HCT116 (cell line): Measurements from ENCODE around the gene LCN9.

ENCODE experiments used
- CEBPB ChIP-seq: IDR thresholded peaks from 2 replicates; pipeline ENCODE4 v1.6.1; 2012; ENCODE audit warnings: low read depth
- ELF1 ChIP-seq: IDR thresholded peaks from 2 replicates; pipeline ENCODE4 v1.6.1; 2012; ENCODE audit warnings: low read depth, borderline replicate concordance
- EZH2 ChIP-seq: fragments of 200-600 bp; sonication (generic); IDR thresholded peaks from 2 replicates; pipeline ENCODE4 v1.6.1; 2017; ENCODE audit warnings: antibody characterized with exemption, mixed run types
- EZH2phosphoT487 ChIP-seq: fragments of 200-600 bp; IDR thresholded peaks from 2 replicates; pipeline ENCODE4 v1.6.1; 2018; ENCODE audit warnings: antibody characterized with exemption, borderline replicate concordance
- POLR2A ChIP-seq: IDR thresholded peaks from 2 replicates; pipeline ENCODE4 v1.7.0; 2011; ENCODE audit warnings: borderline replicate concordance; ENCODE audit not compliant: insufficient read depth, insufficient read length; ENCODE audit errors: extremely low read depth
- YY1 ChIP-seq: IDR thresholded peaks from 2 replicates; pipeline ENCODE4 v1.6.1; 2011; ENCODE audit warnings: low read length, low read depth, moderate library complexity, mild to moderate bottlenecking; ENCODE audit not compliant: insufficient replicate concordance; ENCODE audit errors: extremely low read depth
- ZFX ChIP-seq: fragments of 450-650 bp; IDR thresholded peaks from 2 replicates; pipeline ENCODE4 v1.6.1; 2017
- ZNF274 ChIP-seq: fragments of 200-500 bp; sonication (Bioruptor generic); IDR thresholded peaks from 2 replicates; pipeline ENCODE4 v1.6.1; 2014; ENCODE audit warnings: mild to moderate bottlenecking, low read depth, low read length, inconsistent platforms
- TF ChIP-seq, protein P1 (sequence below), 3 experiments: fragments of 200-600 bp in 1 of 3; sonication (generic) in 1 of 3; IDR thresholded peaks in 2 of 3; conservative IDR thresholded peaks in 1 of 3; 2 replicates each; pipeline ENCODE4 v1.5.1; 2012 to 2017; ENCODE audit warnings: low read depth in 2 of 3, low read length in 2 of 3, antibody characterized with exemption in 1 of 3, borderline replicate concordance in 1 of 3, control low read depth in 1 of 3, mild to moderate bottlenecking in 1 of 3, mixed read lengths in 1 of 3, mixed run types in 1 of 3, moderate library complexity in 1 of 3; ENCODE audit not compliant: insufficient read depth in 1 of 3
- TF ChIP-seq, protein P2 (sequence below): IDR thresholded peaks from 2 replicates; pipeline ENCODE4 v1.6.1; 2012
- TF ChIP-seq, protein P3 (sequence below): IDR thresholded peaks from 2 replicates; pipeline ENCODE4 v1.6.1; 2011; ENCODE audit warnings: mild to moderate bottlenecking, low read length, moderate library complexity; ENCODE audit not compliant: insufficient replicate concordance; ENCODE audit errors: extremely low read depth
- TF ChIP-seq, protein P4 (sequence below): IDR thresholded peaks from 2 replicates; pipeline ENCODE4 v1.6.1; 2012; ENCODE audit warnings: low read depth

- TF ChIP-seq, protein P1, sequence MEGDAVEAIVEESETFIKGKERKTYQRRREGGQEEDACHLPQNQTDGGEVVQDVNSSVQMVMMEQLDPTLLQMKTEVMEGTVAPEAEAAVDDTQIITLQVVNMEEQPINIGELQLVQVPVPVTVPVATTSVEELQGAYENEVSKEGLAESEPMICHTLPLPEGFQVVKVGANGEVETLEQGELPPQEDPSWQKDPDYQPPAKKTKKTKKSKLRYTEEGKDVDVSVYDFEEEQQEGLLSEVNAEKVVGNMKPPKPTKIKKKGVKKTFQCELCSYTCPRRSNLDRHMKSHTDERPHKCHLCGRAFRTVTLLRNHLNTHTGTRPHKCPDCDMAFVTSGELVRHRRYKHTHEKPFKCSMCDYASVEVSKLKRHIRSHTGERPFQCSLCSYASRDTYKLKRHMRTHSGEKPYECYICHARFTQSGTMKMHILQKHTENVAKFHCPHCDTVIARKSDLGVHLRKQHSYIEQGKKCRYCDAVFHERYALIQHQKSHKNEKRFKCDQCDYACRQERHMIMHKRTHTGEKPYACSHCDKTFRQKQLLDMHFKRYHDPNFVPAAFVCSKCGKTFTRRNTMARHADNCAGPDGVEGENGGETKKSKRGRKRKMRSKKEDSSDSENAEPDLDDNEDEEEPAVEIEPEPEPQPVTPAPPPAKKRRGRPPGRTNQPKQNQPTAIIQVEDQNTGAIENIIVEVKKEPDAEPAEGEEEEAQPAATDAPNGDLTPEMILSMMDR (IDR thresholded peaks at IDR 0.05 in 2 of 3, conservative IDR thresholded peaks at IDR 0.05 in 1 of 3; ENCODE audit: borderline replicate concordance in 1 of 3, insufficient read depth in 1 of 3, low read depth in 2 of 3, low read length in 2 of 3) = no peak
- TF ChIP-seq, protein P2, sequence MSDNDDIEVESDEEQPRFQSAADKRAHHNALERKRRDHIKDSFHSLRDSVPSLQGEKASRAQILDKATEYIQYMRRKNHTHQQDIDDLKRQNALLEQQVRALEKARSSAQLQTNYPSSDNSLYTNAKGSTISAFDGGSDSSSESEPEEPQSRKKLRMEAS = no peak
- TF ChIP-seq POLR2A = no peak
- TF ChIP-seq, protein P3, sequence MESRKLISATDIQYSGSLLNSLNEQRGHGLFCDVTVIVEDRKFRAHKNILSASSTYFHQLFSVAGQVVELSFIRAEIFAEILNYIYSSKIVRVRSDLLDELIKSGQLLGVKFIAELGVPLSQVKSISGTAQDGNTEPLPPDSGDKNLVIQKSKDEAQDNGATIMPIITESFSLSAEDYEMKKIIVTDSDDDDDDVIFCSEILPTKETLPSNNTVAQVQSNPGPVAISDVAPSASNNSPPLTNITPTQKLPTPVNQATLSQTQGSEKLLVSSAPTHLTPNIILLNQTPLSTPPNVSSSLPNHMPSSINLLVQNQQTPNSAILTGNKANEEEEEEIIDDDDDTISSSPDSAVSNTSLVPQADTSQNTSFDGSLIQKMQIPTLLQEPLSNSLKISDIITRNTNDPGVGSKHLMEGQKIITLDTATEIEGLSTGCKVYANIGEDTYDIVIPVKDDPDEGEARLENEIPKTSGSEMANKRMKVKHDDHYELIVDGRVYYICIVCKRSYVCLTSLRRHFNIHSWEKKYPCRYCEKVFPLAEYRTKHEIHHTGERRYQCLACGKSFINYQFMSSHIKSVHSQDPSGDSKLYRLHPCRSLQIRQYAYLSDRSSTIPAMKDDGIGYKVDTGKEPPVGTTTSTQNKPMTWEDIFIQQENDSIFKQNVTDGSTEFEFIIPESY = no peak
- TF ChIP-seq EZH2phosphoT487 = no peak
- TF ChIP-seq ZNF274 = no peak
- TF ChIP-seq EZH2 = no peak
- TF ChIP-seq, protein P4, sequence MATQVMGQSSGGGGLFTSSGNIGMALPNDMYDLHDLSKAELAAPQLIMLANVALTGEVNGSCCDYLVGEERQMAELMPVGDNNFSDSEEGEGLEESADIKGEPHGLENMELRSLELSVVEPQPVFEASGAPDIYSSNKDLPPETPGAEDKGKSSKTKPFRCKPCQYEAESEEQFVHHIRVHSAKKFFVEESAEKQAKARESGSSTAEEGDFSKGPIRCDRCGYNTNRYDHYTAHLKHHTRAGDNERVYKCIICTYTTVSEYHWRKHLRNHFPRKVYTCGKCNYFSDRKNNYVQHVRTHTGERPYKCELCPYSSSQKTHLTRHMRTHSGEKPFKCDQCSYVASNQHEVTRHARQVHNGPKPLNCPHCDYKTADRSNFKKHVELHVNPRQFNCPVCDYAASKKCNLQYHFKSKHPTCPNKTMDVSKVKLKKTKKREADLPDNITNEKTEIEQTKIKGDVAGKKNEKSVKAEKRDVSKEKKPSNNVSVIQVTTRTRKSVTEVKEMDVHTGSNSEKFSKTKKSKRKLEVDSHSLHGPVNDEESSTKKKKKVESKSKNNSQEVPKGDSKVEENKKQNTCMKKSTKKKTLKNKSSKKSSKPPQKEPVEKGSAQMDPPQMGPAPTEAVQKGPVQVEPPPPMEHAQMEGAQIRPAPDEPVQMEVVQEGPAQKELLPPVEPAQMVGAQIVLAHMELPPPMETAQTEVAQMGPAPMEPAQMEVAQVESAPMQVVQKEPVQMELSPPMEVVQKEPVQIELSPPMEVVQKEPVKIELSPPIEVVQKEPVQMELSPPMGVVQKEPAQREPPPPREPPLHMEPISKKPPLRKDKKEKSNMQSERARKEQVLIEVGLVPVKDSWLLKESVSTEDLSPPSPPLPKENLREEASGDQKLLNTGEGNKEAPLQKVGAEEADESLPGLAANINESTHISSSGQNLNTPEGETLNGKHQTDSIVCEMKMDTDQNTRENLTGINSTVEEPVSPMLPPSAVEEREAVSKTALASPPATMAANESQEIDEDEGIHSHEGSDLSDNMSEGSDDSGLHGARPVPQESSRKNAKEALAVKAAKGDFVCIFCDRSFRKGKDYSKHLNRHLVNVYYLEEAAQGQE = no peak
- TF ChIP-seq YY1 = no peak
- TF ChIP-seq ELF1 = no peak
- no peak for TF ChIP-seq ZFX
- no peak for TF ChIP-seq CEBPB
These were observed 34.1 kb downstream of the LCN9 start for GRCh38 chr9:135697226-135697625.
